GM21423 (cell line): ENCODE measurements around the gene ZNF674.
"Not testable (repeated sequence)": the region's sequence is repeated elsewhere in the genome, so short reads cannot be mapped to it uniquely, and the experiment has no call there.

Source experiments
- ATAC-seq: cut with Tn5 transposase; IDR thresholded peaks from one replicate; pipeline ENCODE4 v1.9.1; 2021; ENCODE audit warnings: mild to moderate bottlenecking, moderate library complexity; ENCODE audit not compliant: unreplicated experiment

The ZNF674 gene

DNA sequence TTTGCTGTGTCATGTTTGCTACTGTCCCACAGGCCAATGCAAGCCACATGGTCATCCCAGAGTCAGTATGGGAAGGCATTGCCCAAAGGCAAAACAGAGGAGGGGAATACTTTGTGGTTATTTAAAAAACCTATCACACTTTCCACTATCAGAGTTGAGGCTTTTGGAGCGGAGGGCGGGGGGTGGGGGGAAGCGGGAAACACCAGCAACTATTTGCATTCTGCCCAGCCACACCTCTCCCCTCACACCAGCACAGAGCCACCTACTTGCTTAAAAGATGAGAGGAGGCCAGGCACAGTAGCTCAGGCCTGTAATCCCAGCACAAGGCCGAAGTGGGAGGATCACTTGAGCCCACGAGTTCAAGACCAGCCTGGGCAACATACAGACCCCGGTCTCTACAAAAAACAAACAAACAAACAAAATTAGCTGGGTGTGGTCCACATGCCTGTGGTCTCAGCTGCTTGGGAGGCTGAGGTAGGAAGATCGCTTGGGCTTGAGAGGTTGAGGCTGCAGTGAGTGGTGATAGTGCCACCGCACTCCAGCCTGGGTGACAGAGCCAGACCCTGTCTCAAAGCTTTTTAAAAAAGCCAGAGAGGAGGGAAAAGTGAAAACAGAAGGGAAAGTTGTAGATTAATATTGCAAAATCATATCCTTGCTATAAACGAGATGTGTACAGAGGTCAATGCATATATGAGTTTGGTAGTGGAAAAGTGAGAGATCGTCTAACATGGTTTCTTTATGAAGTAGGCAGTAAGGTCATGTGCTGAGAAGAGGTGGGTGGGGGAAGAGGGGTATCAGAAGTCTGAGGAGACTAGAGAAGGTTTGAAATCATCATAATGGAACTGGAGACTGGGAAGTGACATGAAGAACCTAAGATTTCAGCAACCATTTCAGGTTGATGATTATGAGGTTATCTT, 26.5 kb upstream of the ZNF674 start:
- no peak for ATAC-seq

DNA sequence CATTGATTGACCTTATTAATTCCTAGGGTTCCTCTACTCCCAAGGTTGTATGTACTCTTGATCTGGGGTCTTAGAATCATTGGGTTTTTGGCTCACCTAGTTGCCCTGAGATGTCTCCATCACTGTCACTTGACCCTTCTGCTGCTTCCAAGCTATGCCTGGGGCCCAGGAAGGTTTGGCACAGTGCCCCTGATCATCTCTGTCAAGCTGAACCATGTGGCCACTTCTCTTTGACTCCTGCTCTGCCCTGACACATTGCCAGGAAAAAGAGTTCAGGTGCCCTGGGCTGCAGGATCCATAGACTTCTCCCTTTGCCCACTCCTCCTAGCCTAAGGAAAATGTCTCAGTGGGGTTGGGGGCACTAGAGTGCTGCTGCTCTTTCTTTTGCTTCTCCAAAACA, 24.4 kb upstream of the ZNF674 start:
- ATAC-seq, result no peak

DNA sequence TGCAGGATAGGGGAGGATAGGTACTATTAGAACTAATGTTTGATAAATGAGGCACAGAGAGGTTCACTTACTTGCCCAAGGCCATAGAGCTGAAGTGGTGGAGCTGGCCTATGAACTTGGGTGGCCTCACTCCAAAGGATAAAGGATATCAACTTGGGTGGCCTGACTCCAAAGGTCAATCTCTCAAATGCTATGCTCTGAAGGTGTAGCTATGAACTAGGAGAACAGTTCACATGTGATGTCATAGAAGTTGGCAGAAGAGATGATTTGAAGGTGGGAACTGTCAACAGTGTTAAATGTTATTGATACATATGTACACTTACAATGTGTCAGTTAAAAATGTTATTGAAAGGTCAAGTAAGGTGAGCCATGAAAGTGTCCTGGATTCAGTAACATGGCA, 22.2 kb upstream of the ZNF674 start:
- ATAC-seq, result no peak

DNA sequence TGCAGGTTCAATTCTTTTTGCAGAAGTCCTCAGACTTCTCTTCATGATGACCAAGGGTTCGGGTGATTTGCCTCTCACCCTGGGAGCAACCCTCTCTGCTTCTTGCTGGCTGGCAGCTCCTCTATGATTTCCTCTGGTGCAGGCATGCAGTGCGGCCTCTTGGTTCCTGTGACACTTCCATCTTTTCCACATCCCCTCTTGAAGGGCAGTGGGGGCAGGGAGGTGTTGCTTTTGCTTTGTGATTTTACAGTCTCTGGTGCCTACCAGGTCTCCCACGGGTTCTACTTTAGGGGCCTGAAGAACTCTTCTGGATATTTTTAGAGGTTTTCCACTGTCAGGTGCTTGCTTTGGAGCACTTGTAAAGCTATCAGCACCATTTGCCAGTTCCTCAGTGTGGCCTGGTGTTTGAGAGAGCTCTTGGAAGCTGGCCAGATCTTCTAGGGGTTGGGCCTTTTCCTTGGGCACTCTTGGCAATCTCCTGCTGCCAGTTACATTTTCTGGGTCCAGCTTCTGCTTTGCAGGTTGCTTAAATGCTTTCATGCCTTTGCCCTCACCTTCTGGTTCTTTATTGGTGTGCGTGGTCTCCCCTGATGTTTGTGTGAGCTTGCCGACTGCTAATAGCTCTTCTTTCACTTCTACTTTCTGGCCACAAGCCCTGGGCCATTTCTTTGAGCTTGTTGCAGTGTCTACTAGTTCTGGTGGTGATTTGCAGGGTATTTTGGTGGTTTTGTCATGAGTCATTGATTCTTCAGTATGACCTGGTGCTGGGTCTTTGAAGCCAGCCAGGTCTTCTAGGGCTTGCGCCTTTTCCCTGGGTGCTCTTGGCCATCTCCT, 16.8 kb upstream of the ZNF674 start:
- ATAC-seq, result peak; percentile 98

DNA sequence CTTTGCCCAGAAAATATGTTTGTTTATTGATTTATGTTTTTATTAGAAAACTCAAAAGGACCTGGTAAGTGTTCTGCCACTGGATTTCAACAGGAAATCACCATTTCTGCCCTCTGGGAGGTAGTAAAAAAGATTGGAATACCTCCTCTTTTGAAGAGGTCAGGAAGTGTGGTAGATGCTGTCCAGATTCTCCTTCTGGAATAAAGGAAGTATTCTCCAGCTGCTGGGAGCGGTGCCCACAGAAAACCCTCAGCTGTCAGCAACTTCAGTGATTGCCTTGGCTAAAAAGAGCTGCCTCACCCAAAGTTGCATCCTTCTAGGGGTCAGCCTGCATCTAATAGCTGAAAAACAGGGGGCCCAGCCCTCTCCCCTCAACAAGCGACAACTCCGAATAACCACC, 13.8 kb upstream of the ZNF674 start:
- ATAC-seq, result no peak

DNA sequence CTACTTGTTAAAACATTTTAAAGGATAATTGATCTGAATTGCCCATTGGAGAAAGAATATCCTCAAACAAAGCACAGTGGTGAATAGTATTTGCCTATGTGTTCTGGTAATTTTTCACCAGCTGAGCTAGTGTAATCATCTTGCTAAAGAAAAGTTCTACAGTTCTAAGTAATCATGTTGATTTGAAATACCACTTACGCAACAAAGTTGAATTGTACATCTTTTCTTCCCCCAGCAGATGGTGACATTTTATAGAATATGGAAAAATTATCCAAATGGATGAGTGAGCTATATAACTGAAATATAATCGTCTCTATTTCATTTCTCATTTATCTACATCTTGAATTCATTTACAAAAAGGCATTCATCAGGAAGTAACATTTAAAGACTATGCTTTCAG, 9.7 kb upstream of the ZNF674 start:
- no peak for ATAC-seq

DNA sequence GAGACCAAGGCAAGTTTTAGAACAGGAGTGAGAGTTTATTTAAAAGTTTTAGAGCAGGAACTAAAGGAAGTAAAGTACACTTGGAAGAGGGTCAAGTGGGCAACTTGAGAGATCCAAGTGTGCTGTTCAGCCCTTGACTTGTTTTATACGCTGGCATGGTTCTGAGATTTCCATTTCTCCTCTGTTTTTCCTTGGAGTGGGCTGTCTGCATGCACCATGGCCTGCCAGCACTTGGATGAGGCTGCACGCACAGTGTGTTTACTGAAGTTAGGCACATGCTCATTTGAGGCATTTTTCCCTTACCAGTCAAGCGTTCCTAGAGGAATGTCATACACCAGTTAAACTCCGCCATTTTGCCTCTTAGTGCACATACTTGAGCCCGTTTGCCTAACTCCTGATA, 8.7 kb upstream of the ZNF674 start:
- no peak for ATAC-seq

DNA sequence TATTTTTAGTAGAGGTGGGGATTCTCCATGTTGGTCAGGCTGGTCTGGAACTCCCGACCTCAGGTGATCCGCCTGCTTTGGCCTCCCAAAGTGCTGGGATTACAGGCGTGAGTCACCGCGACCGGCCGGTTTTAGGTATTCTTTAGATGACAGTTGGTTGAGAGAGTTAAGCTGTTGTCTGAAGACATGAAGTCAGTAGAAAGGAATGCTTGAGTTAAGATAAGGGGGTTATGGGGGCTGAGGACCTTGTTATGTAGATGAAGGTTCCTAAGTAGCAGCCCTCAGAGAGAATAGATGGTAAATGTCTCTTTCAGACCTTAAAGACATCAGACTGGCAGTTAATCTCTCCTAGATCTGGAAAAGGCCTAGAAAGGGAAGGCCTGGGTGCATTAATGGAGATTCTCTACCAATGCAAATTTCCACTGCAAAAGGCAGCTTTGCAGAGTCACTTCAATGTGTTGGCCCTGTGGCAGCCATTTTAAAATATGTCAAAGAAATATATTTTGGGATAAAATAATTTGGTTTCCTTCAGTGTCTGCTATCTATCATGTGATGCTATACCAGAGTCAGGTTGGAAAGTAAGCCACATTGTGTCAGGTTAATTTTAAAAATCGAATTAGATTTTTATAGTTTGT, 6.4 kb upstream of the ZNF674 start:
- no peak for ATAC-seq

DNA sequence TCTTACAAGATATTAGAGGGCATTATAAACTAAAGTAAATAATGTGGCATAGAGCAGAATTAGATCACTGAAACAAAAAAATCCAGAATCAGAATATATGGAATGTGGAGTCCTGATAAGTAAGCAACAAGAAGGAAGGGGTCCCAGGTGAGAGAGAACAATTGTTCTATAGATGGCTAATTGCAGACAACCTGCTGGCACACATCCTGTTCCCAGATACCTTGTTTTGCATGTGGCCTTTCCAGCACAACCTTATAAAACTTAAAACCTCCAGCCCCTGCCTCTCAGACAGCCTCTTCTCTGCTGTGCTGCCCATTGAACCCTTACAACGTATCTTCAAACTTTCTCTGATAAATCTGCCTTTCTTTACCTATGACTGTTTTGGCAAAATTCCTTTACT, 4.7 kb upstream of the ZNF674 start:
- ATAC-seq, result no peak

DNA sequence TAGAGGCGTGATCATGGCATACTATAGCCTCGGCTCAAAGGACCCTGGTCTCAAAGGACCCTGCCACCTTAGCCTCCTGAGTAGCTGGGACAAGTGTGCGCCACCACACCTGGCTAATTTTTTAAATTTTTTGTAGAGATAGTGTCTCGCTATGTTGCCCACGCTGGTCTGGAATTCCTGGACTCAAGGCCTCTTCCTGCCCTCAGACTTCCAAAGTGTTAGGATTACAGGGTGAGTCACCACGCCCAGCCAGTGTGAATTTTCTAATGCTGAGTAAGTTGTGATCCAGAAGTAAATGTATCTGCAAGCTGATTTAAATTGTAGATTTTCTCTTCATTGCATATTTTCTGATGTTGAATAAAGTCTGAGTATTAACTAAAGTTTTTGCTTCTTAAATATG, 2.6 kb upstream of the ZNF674 start:
- no peak for ATAC-seq

DNA sequence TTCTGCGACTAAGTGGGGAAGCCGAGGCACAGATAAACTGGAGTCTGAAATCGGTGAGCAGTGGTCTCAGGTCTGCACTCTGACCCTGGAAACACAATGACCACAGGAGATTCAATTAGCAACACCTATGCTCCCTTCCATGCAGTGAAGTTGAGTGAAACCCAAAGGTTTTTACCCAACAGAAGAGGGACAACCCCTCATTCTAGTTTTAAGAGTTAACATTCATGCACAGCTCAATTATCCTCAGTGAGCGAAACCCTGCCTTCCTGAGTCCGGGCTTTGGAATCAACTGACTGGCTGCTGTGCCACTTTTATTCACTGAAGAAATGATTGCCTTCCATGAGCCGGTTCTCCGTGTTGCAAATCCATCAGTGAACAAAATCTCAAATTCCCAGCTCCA, 694 bp downstream of the ZNF674 start:
- ATAC-seq, result not testable (repeated sequence)

DNA sequence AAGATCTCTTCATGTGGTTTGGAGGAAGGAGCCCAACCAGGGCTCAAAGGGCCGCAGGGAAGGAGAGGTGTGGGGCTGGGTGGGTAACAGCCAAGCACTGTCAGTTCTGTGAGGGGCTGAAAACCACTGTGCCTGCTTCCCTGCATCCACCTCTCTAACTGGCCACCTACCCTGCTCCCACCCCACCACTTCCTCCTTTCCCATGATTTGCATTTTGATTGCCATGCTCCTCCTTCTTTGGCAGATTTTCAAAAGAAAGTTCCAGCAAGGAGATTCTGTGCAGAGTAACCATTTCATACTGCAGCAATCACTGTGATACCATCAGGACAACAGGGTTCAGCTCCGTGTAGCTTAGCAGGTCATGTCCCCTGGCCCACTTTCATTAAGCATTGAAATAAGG, 1.8 kb downstream of the ZNF674 start:
- ATAC-seq, result no peak

DNA sequence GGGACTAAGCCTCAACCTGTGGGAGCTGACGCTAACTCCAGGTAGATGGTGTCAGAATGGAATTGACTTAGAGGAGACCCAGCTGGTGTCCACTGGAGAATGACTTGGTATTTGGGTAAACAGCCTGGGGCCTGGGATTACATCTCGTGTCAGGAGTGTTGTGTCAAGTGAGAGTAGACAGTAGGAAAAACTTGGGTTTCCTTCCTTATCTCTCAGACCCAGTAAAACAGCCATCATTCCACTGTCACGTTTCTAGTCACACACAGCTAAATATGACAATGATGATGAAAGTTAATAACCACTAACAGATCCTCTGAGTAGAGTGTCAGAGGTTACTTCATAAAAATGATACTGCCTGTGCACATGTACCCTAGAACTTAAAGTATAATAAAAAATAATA, 13.8 kb downstream of the ZNF674 start:
- ATAC-seq, result no peak

DNA sequence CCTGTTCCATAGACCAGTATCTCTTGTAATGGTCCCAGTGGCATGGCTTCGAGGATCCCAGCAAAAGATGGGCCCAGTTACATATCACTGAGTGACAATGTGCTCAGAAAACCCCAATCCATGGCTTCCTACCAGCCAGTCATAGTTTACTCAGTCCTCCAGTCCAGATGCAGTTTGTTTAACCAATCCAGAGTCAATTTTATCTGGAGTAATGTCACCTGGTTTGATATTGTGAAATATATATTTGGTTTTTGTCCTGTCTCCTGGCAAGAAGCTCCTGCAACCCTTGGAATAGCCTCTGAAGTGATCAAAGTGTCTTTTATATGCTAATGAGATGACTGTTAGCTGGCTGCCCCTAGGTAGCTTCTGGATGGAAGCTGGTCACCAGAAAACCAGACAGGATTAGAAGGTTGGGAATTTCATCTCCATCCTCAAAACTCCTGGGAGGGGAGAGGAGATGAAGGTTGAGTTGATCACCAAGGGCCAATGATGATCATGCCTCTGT, 14.8 kb downstream of the ZNF674 start:
- not testable (repeated sequence) for ATAC-seq

DNA sequence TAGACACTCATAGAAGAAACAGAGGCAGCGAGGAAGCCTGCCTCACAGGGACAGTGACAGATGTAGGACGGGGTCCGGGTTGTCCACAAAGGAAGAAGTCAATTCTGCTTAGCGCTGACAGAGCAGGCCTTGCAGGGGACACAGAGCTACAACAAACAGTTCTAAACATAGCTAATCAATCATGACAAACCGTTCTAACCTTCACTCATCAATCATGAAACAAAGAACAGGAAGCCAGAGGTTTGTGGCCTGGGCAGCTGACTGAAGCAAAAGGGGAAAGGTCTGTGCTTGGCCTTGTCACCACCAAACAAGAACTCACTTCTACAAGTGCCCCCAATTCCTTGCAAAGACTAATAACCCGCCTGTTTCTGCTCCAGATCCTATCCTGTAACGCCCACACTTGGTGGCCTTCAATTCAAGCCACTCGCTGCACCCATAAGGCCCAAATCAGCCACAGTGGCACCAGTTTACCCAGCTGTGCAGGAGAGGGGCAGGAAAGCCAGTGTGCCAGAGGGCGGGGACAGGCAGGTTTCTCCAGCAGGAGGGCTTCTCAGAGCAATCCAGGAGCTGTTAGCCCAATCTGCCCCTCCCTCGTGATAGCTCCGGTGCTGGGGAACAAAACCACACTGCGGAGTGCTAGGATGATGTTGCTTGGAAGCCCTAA, 15.3 kb downstream of the ZNF674 start:
- ATAC-seq, result not testable (repeated sequence)

DNA sequence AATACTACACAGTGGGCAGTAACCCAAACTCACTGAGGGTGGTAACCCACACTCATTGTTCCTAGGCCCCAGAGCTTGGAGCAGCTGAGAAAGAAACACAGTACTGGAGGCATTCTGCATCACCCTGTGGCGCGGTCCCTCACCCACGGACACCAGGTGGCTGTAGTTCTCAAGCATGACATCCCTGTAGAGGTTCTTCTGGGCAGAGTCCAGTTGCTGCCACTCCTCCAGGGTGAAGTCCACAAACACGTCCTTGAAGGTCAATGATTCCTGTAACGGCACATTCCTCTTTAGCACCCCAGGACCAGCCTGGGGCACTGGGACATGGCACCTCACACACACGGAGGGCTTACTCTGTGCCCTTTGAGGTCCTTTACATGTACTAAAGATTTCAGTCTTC, 16.6 kb downstream of the ZNF674 start:
- not testable (repeated sequence) for ATAC-seq

DNA sequence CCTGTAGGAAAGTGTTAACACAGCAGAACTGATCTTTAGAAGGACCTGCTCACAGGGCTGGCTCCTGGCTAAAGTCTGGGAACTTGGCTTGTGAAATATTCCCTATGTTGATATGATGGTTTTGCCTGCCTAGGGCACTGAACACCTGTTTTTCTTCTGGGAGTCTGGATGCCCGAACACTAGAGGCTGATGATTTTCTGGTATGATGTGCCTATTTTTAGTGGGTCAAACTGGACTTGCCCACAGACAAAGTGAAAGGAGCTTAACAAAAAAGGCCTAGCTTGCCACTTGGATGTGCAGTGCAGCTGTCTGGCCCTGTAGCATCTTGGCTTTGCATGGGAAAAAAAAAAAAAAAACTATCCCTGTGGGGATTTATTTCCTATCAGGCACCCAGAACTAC, 39.1 kb downstream of the ZNF674 start:
- no peak for ATAC-seq

DNA sequence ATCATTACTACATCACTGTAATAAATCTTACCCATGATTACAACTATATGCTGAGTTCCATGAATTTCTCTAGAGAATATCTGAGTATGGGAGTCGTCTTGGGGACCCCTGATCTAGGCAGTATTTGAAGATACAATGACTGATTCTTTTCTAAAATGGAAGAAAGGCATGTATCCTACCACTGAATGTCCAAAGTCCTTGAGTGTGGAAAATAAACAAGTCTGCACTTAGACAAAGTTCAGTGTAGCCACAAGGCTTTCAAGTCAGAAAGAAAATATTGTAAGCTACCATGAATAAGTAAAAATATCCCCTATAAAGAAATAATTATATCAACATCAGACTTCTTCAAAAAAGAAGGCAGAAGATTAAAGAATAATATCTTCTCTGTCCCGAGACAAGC, 42.4 kb downstream of the ZNF674 start:
- no peak for ATAC-seq

DNA sequence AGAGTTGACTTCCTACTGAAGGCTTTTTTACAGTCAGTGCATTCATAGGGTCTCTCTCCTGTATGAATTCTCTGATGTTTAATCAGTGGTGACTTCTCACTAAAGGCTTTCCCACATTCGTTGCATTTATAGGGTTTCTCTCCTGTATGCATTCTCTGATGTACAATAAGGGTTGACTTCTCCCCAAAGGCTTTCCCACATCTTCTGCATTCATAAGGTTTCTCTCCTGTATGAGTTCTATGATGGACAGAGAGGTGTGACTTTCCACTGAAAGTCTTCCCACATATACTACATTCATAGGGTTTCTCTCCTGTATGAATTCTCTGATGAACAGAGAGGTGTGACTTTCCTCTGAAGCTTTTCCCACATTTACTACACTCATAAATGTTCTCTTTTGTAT, 45.2 kb downstream of the ZNF674 start:
- no peak for ATAC-seq

DNA sequence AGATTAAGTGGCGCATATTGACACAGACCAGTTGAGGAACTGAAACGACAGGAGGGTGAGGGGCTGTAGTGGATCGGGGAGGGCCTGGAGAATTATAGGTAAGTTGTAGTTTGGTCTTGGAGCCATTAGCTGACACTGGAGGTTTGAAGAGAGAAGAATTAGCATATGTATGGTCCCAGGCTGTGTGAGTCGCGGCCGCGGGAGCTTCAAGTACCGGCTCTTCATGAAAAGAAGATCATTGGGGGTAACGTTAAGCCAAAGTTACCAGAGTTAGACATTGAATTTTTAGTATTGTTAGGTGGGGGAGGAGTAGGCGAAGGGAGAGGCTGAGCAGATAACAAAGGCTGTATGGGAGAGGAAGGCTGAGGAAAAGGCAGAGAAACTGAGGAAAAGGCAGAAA, 56.5 kb downstream of the ZNF674 start:
- no peak for ATAC-seq

DNA sequence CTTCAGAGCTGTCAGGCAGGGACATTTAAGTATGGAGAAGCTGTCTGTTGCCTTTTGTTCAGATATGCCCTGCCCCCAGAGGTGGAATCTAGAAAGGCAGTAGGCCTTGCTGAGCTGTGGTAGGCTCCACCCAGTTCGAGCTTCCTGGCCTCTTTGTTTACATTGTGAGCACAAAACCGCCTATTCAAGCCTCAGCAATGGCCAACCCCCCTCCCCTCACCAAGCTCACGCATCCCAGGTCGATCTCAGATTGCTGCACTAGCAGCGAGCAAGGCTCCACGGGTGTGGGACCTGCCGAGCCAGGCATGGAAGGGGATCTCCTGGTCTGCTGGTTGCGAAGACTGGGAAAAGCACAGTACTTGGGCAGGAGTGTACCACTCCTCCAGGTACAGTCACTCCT, 59.3 kb downstream of the ZNF674 start:
- no peak for ATAC-seq
